GM12801 (cell line): Measurements from ENCODE around the gene NME9.

Source experiments
- TF ChIP-seq, protein P1 (sequence below): IDR thresholded peaks from one replicate; pipeline ENCODE4 v1.5.1; 2011; ENCODE audit warnings: control low read depth; ENCODE audit not compliant: insufficient read length; ENCODE audit errors: extremely low read depth

Gene NME9

GRCh38 chr3:138351151-138351550, 21.5 kb upstream of the NME9 start:
- TF ChIP-seq, protein P1, sequence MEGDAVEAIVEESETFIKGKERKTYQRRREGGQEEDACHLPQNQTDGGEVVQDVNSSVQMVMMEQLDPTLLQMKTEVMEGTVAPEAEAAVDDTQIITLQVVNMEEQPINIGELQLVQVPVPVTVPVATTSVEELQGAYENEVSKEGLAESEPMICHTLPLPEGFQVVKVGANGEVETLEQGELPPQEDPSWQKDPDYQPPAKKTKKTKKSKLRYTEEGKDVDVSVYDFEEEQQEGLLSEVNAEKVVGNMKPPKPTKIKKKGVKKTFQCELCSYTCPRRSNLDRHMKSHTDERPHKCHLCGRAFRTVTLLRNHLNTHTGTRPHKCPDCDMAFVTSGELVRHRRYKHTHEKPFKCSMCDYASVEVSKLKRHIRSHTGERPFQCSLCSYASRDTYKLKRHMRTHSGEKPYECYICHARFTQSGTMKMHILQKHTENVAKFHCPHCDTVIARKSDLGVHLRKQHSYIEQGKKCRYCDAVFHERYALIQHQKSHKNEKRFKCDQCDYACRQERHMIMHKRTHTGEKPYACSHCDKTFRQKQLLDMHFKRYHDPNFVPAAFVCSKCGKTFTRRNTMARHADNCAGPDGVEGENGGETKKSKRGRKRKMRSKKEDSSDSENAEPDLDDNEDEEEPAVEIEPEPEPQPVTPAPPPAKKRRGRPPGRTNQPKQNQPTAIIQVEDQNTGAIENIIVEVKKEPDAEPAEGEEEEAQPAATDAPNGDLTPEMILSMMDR, result no peak

GRCh38 chr3:138349926-138350665, 20.4 kb upstream of the NME9 start:
- TF ChIP-seq, protein P1, result no peak

DNA sequence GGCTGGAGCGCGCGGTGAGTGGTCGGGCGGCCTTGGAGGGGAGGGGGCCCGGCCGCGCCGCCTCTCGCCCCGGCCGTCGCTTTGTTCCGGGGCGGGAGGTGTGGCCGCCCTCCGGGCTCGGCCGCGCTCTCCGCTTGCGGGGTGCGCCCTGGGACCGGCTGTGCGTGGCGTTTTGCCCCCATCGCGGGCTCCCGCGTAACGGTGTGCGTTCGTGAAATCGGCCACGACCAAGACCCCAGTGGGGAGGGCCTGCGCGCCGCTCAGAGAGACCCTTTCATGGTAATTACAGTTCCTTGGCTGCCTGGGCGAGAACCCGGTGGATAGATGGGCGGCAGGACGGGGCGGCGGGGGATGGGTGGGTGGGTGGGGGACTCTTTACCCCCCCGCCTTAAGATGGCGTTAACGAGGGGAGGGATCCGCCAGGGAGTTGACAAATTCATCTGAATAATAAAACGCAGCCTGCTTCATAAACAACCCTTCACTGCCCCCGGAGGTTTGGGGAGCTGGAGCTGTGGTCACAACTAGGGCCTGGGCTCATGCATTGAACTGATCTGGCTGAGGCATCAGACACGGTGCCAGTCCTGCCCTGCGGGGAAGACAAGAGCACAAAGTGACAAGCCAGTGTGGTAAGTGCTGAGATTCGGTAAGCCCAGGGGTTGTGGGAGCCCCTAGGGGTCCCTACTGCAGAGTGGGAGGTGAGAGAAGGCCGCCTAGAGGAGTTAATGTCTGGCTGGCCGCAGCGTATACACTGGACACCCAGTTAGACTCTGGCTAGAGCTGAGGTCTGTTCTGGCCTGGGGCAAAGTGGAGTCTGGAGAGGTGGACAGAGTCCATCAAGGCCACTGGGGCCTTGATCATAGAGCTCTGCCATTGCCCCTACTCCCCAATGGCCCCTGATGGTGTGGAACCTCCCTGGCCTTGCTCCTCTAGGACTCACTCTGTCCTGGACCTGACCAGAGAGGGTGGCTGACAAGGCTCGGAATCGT, 19.4 kb upstream of the NME9 start:
- TF ChIP-seq, protein P1, result no peak

GRCh38 chr3:138347960-138348753, 18.5 kb upstream of the NME9 start, which contains the start of gene MRAS:
Gene MRAS, plus strand, starts transcription at chr3:138348579. Its CDS starts 24,305 bp downstream, at chr3:138372884.
- TF ChIP-seq, protein P1, result no peak

DNA sequence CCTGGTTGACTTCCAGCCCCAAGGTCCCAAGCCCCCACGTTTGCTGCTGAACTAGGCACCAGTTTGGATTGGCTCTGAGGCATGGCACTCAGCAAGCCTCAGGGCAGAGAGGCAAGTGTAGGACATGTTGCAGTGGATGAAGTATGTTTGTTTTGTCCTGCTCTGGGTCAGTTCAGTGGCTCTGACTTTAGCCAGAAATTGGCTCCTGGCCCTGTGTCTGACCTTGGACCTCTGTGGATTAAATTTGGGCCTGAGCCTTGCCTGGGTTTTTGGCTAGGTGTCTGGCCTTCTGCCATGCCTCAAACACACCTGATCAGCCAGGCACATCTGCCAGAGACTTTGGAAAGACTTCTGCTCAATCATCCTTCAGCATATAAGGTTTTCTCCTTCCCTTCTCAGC, 15.1 kb upstream of the NME9 start:
- TF ChIP-seq, protein P1, result no peak

- TF ChIP-seq, protein P1, result no peak
Observed at GRCh38 chr3:138340511-138340910, 10.9 kb upstream of the NME9 start.
